H1 (cell line): ENCODE results near the gene LRRC74A. TPM values are rescaled to one million over a fixed set of nuclear protein-coding genes. Genes with fewer than 3 reads are reported as not detected.

ENCODE experiments used
- CTCF ChIA-PET: fragments of 300-600 bp; sonication (Branson Sonifier 250); formaldehyde crosslinking; loops from one replicate; lab custom pipeline; 2021; ENCODE audit not compliant: partially characterized antibody; lab: Charles Lee
- POLR2A ChIA-PET: fragments of 300-600 bp; sonication (Branson Sonifier 250); formaldehyde crosslinking; loops from one replicate; lab custom pipeline; 2021; ENCODE audit warnings: inconsistent platforms; ENCODE audit not compliant: partially characterized antibody; lab: Charles Lee
- DNase-seq, 2 experiments: peaks; one replicate each; pipeline versions ENCODE4 v3.0.0 to v3.0.0-alpha.2; 2010 to 2022; ENCODE audit warnings: low spot score in 2 of 2, low read depth in 1 of 2, mixed read lengths in 1 of 2
- FAIRE-seq: peaks from 2 replicates; lab custom pipeline; 2011; peaks lifted over from hg19 to GRCh38; lab: Jason Lieb, UNC
- H2AFZ ChIP-seq: 2 replicates; pipeline ENCODE4 v1.8.1; 2012; ENCODE audit warnings: low read length, inconsistent platforms
- H2AK5ac ChIP-seq: 2 replicates; pipeline ENCODE4 v1.6.1; 2013; ENCODE audit warnings: low read depth, low read length
- H2BK120ac ChIP-seq: replicated peaks from 2 replicates; pipeline ENCODE3; 2013; ENCODE audit warnings: low read depth, low read length, inconsistent platforms
- H2BK12ac ChIP-seq: 2 replicates; pipeline ENCODE4 v1.6.1; 2013; ENCODE audit warnings: low read depth, low read length
- H2BK15ac ChIP-seq: 2 replicates; pipeline ENCODE4 v1.6.1; 2013; ENCODE audit warnings: low read length
- H2BK20ac ChIP-seq: 2 replicates; pipeline ENCODE4 v1.6.1; 2013; ENCODE audit warnings: low read length
- H2BK5ac ChIP-seq: 2 replicates; pipeline ENCODE4 v1.6.1; 2013; ENCODE audit warnings: low read depth, low read length
- H3K14ac ChIP-seq: 2 replicates; pipeline ENCODE4 v1.6.1; 2013; ENCODE audit warnings: inconsistent platforms; ENCODE audit not compliant: insufficient read length
- H3K18ac ChIP-seq: 2 replicates; pipeline ENCODE4 v1.6.1; 2013; ENCODE audit warnings: low read length; ENCODE audit errors: extremely low read depth
- H3K23ac ChIP-seq: 2 replicates; pipeline ENCODE4 v1.6.1; 2013; ENCODE audit warnings: inconsistent platforms; ENCODE audit not compliant: insufficient read length
- H3K23me2 ChIP-seq: 2 replicates; pipeline ENCODE4 v1.6.1; 2013; ENCODE audit warnings: low read depth, low read length
- H3K27ac ChIP-seq: 2 replicates; pipeline ENCODE4 v1.6.1; 2011; ENCODE audit warnings: low read depth, low read length, inconsistent platforms
- H3K27me3 ChIP-seq, 4 experiments: replicated peaks in 1 of 4; 1 replicate in 1 of 4; 2 replicates in 3 of 4; pipeline versions ENCODE4 v1.6.1 to v1.8.1; 2011 to 2013; ENCODE audit warnings: low read length in 3 of 4, mild to moderate bottlenecking in 3 of 4, inconsistent platforms in 2 of 4, mixed read lengths in 2 of 4, moderate library complexity in 1 of 4; ENCODE audit not compliant: control insufficient read depth in 3 of 4, insufficient read depth in 3 of 4; ENCODE audit errors: extremely low read depth in 1 of 4
- H3K36me3 ChIP-seq, 4 experiments: 2 replicates each; pipeline versions ENCODE4 v1.6.1 to v1.8.1; 2011 to 2013; ENCODE audit warnings: mild to moderate bottlenecking in 4 of 4, low read length in 3 of 4, moderate library complexity in 2 of 4, control low read depth in 1 of 4, inconsistent platforms in 1 of 4; ENCODE audit not compliant: insufficient read depth in 4 of 4, control insufficient read depth in 2 of 4
- H3K4ac ChIP-seq: replicated peaks from 2 replicates; pipeline ENCODE3; 2013; ENCODE audit warnings: low read length, low read depth, mixed read lengths, inconsistent platforms; ENCODE audit not compliant: insufficient read length
- H3K4me1 ChIP-seq, 4 experiments: replicated peaks in 1 of 4; 1 replicate in 1 of 4; 2 replicates in 3 of 4; pipeline versions ENCODE4 v1.6.1 to v1.8.1; 2011 to 2013; ENCODE audit warnings: low read length in 3 of 4, inconsistent platforms in 2 of 4, mixed read lengths in 1 of 4; ENCODE audit not compliant: insufficient read depth in 4 of 4, control insufficient read depth in 3 of 4
- H3K4me2 ChIP-seq, 2 experiments: 2 replicates each; pipeline versions ENCODE4 v1.6.1 to v1.8.1; 2011 to 2013; ENCODE audit warnings: low read depth in 2 of 2, low read length in 2 of 2, control low read depth in 1 of 2, inconsistent platforms in 1 of 2, mild to moderate bottlenecking in 1 of 2; ENCODE audit not compliant: insufficient read depth in 1 of 2
- H3K4me3 ChIP-seq, 4 experiments: fragments of 200-600, 300-600 bp in 1 of 4; sonication (generic), shearing (Covaris generic), sonication (Bioruptor Twin) in 1 of 4; 2 replicates each; pipeline versions ENCODE4 v1.5.1 to v1.8.1; 2011 to 2016; ENCODE audit warnings: low read length in 4 of 4, low read depth in 3 of 4, control low read depth in 2 of 4, inconsistent platforms in 2 of 4, mild to moderate bottlenecking in 2 of 4, mixed read lengths in 1 of 4, moderate library complexity in 1 of 4; ENCODE audit not compliant: insufficient read depth in 2 of 4; ENCODE audit errors: extremely low read depth in 1 of 4
- H3K56ac ChIP-seq: replicated peaks from 2 replicates; pipeline ENCODE3; 2013; ENCODE audit warnings: low read depth, mild to moderate bottlenecking, mixed read lengths, low read length, inconsistent platforms; ENCODE audit not compliant: insufficient read length
- H3K79me1 ChIP-seq: 2 replicates; pipeline ENCODE4 v1.6.1; 2013; ENCODE audit warnings: low read depth, low read length, control low read depth
- H3K79me2 ChIP-seq, 2 experiments: 2 replicates each; pipeline versions ENCODE4 v1.6.1 to v1.8.1; 2012 to 2013; ENCODE audit warnings: low read length in 2 of 2, mild to moderate bottlenecking in 2 of 2, inconsistent platforms in 1 of 2; ENCODE audit not compliant: insufficient read depth in 2 of 2, control insufficient read depth in 1 of 2
- H3K9ac ChIP-seq, 4 experiments: replicated peaks in 1 of 4; 1 replicate in 1 of 4; 2 replicates in 3 of 4; pipeline versions ENCODE4 v1.6.1 to v1.8.1; 2011 to 2013; ENCODE audit warnings: low read depth in 3 of 4, low read length in 3 of 4, control low read depth in 2 of 4, mild to moderate bottlenecking in 2 of 4, moderate library complexity in 2 of 4, inconsistent platforms in 1 of 4; ENCODE audit errors: extremely low read depth in 1 of 4
- H3K9me3 ChIP-seq, 2 experiments: 2 replicates each; pipeline versions ENCODE4 v1.6.1 to v1.8.1; 2012 to 2013; ENCODE audit warnings: mild to moderate bottlenecking in 2 of 2, moderate library complexity in 2 of 2, control low read depth in 1 of 2, inconsistent platforms in 1 of 2, low read depth in 1 of 2, low read length in 1 of 2, mixed read lengths in 1 of 2; ENCODE audit not compliant: insufficient read depth in 2 of 2
- H4K20me1 ChIP-seq, 2 experiments: replicated peaks in 1 of 2; 2 replicates each; pipeline versions ENCODE3 to v1.8.1; 2011 to 2013; ENCODE audit warnings: inconsistent platforms in 2 of 2, low read length in 2 of 2, mild to moderate bottlenecking in 1 of 2; ENCODE audit not compliant: insufficient read depth in 2 of 2, control insufficient read depth in 1 of 2
- H4K5ac ChIP-seq: 2 replicates; pipeline ENCODE4 v1.6.1; 2013; ENCODE audit warnings: low read length, low read depth, mixed read lengths, inconsistent platforms; ENCODE audit not compliant: insufficient read length
- H4K8ac ChIP-seq: 2 replicates; pipeline ENCODE4 v1.8.0; 2013; ENCODE audit warnings: mild to moderate bottlenecking, moderate library complexity, low read length, inconsistent platforms; ENCODE audit not compliant: insufficient read depth; ENCODE audit errors: extremely low read depth
- H4K91ac ChIP-seq: replicated peaks from 2 replicates; pipeline ENCODE3; 2013; ENCODE audit warnings: low read length, mixed read lengths, inconsistent platforms; ENCODE audit not compliant: insufficient read length
- CREB1 ChIP-seq: IDR thresholded peaks from 2 replicates; pipeline ENCODE4 v1.6.1; 2012; ENCODE audit warnings: inconsistent platforms
- JUND ChIP-seq: IDR thresholded peaks from 2 replicates; pipeline ENCODE4 v1.6.1; 2011; ENCODE audit warnings: mild to moderate bottlenecking, improper control_type of control experiment, low read length
- POLR2A ChIP-seq, 2 experiments: IDR thresholded peaks; 1 replicate in 1 of 2; 2 replicates in 1 of 2; pipeline ENCODE4 v1.6.1; 2011; ENCODE audit warnings: low read depth in 2 of 2, low read length in 2 of 2, mild to moderate bottlenecking in 2 of 2; ENCODE audit errors: control extremely low read depth in 1 of 2
- WGBS, 2 experiments: shearing (Covaris generic) in 1 of 2; methylation state at CpG; one replicate each; pipeline versions ENCODE4 v1.1.6 to v1.1.7; 2013 to 2015; ENCODE audit warnings: low lambda C conversion rate in 2 of 2, mixed read lengths in 2 of 2, inconsistent platforms in 1 of 2, low coverage in 1 of 2, missing lambda C conversion rate in 1 of 2; ENCODE audit not compliant: insufficient replicate concordance in 2 of 2, insufficient coverage in 1 of 2, insufficient read length in 1 of 2; ENCODE audit errors: extremely low coverage in 1 of 2, missing lambda C conversion rate in 1 of 2; 5-methylcytosine and 5-hydroxymethylcytosine counted together
- polyA plus RNA-seq, 7 experiments: library from polyadenylated mRNA; depleted of rRNA in 3 of 7; stranded (reverse) in 5 of 7; unstranded in 2 of 7; fragments of >200 nt in 5 of 7; fragments of 200-250 nt in 2 of 7; gene quantifications; 1 replicate in 5 of 7; 2 replicates in 1 of 7; 4 replicates in 1 of 7; pipeline versions ENCODE4 v1.2.1 to v1.2.3, GENCODE V29; 2011 to 2013; ENCODE audit warnings: missing spikeins in 2 of 7, mixed read lengths in 2 of 7
- total RNA-seq: library from RNA; stranded (reverse); fragmentation: NEBNext Ultra II Directional; extraction: Animal tissue kit (Norgen Biotek cat#: 25700); gene quantifications from 2 replicates; pipeline ENCODE4 v1.2.1, GENCODE V29; 2021

LRRC74A gene
- total and polyA plus RNA-seq, 2 of the 8 experiments (the other 6 are each of a cell fraction or from before 2014, with no cell fraction given), result not detected

GRCh38 chr14:76862546-76863282 is 36.5 kb downstream of the LRRC74A start:
- no peak overlapping the region for H2BK120ac ChIP-seq
- DNase-seq (no peak), FAIRE-seq (no peak)
- H2BK20ac ChIP-seq, result peak overlapping the region; percentile 43; the same call in 1 of the 2 replicates
- H2BK15ac ChIP-seq, result no peak overlapping the region
- H3K4me3 ChIP-seq, result no peak overlapping the region
- H4K8ac ChIP-seq, result no peak overlapping the region
- no peak overlapping the region; the same call in 1 of the 2 replicates for H2BK12ac ChIP-seq
- H3K14ac ChIP-seq, result no peak overlapping the region
- no peak overlapping the region for H4K5ac ChIP-seq
- no peak overlapping the region for H2AFZ ChIP-seq
- H3K4ac ChIP-seq, result no peak overlapping the region
- H3K56ac ChIP-seq, result no peak overlapping the region
- ChIA-PET POLR2A (interaction anchor here (1.6 kb wide), 1 partner anchor 14 kb away, joined by 3 read pairs; no protein-coding TSS in a partner anchor), CTCF (interaction anchor here (0.5 to 10.4 kb wide), 11 partner anchors 12 to 215 kb away, joined by 3 to 120 read pairs (median 3); no protein-coding TSS in a partner anchor)
- H4K20me1 ChIP-seq, result no peaks in the 10 kb centered on the region
- no peaks in the 10 kb centered on the region for H3K36me3 ChIP-seq
- no peak overlapping the region for H3K4me2 ChIP-seq
- H2BK5ac ChIP-seq, result no peak overlapping the region
- H3K79me1 ChIP-seq, result no peaks in the 10 kb centered on the region
- H3K18ac ChIP-seq, result peak overlapping the region; percentile 5; the same call in 1 of the 2 replicates
- no peaks in the 10 kb centered on the region for H3K79me2 ChIP-seq
- no peak overlapping the region for H4K91ac ChIP-seq
- H3K27ac ChIP-seq, result no peak overlapping the region
- no peaks in the 10 kb centered on the region for H3K9me3 ChIP-seq
- H3K27me3 ChIP-seq, result no peaks in the 10 kb centered on the region; a peak in 1 of 7 replicates
- peaks cover 2% of the 10 kb centered on the region; the same call in 1 of the 2 replicates for H3K23me2 ChIP-seq
- WGBS, 2 experiments, result 83% methylated on average over 10 of the region's 10 CpGs; no CpG with 5 or more reads in 1 of the 2 experiments
- peaks cover 0 to 12% (median 8%) of the 10 kb centered on the region in 4 experiments; a peak in 6 of 7 replicates for H3K4me1 ChIP-seq
- no peak overlapping the region for H3K23ac ChIP-seq
- H3K9ac ChIP-seq, result no peak overlapping the region
- H2AK5ac ChIP-seq, result peak overlapping the region; percentile 61; the same call in 1 of the 2 replicates
- no peak for TF ChIP-seq CREB1
- no peak for TF ChIP-seq POLR2A (IDR thresholded peaks at IDR 0.05; ENCODE audit: control extremely low read depth in 1 of 2, low read depth in 2 of 2, low read length in 2 of 2)
- TF ChIP-seq JUND, result no peak
